NT2/D1 (cell line): ENCODE measurements around the gene C22orf15.

Experiments
- DNase-seq: peaks from one replicate; pipeline ENCODE4 v3.0.0-alpha.2; 2011; ENCODE audit warnings: low read depth, low spot score
- H3K27me3 ChIP-seq: 2 replicates; pipeline ENCODE4 v1.6.0; 2011; ENCODE audit warnings: mild to moderate bottlenecking; ENCODE audit not compliant: insufficient read length, insufficient read depth
- H3K36me3 ChIP-seq: 2 replicates; pipeline ENCODE4 v1.6.1; 2011; ENCODE audit warnings: mild to moderate bottlenecking, low read length, mixed read lengths; ENCODE audit not compliant: insufficient read depth, insufficient read length
- H3K4me1 ChIP-seq: 2 replicates; pipeline ENCODE4 v1.5.1; 2011; ENCODE audit not compliant: insufficient read depth, insufficient read length
- H3K4me3 ChIP-seq: 2 replicates; pipeline ENCODE4 v1.5.1; 2011; ENCODE audit warnings: low read depth; ENCODE audit not compliant: insufficient read length
- H3K9ac ChIP-seq: 2 replicates; pipeline ENCODE4 v1.6.0; 2011; ENCODE audit warnings: low read depth; ENCODE audit not compliant: insufficient read length
- H3K9me3 ChIP-seq: 2 replicates; pipeline ENCODE4 v1.5.1; 2011; ENCODE audit warnings: mild to moderate bottlenecking, low read length; ENCODE audit not compliant: insufficient read depth
- SUZ12 ChIP-seq: IDR thresholded peaks from 2 replicates; pipeline ENCODE4 v1.6.1; 2011; ENCODE audit not compliant: insufficient read length, insufficient read depth; ENCODE audit errors: extremely low read depth
- YY1 ChIP-seq: IDR thresholded peaks from 2 replicates; pipeline ENCODE4 v1.6.1; 2011; ENCODE audit not compliant: insufficient read length, insufficient read depth
- ZNF274 ChIP-seq: IDR thresholded peaks from 2 replicates; pipeline ENCODE4 v1.6.1; 2011; ENCODE audit warnings: mild to moderate bottlenecking, low read depth, low read length

Gene C22orf15

DNA sequence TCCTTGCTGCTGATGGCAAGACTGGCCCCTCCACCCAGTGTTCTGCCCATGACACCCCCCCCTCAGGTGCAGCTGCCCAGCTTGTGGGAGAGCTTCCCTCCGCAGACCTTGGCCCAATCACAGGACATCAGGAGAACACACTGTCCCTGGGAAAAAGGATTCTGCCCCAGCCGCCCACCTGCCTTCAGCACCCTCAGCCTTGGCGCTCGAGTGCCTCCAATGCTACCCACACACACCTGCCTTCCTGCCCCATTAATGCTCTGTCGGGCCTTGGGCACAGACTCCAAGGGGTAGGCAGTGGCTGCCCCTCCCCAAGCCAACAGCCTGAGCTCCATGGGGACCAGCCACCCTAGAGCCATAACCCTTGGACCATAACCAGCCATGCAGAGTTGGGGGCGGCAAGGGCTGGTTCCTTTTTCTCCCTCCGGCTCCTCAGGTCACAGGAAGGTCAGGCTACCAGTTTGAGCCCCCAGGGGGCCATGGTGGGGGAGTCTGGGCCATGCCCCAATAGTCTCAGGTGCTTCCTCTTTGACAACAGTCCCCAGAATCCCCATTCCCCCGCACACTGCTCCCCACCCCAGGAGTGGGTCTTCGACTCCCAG is 10.6 kb upstream of the C22orf15 start:
- H3K9ac ChIP-seq = peak overlapping the region; percentile 24
- no peak overlapping the region for H3K4me3 ChIP-seq
- no peaks in the 10 kb centered on the region for H3K36me3 ChIP-seq
- H3K27me3 ChIP-seq = no peaks in the 10 kb centered on the region
- no peaks in the 10 kb centered on the region for H3K9me3 ChIP-seq
- peaks cover 7% of the 10 kb centered on the region for H3K4me1 ChIP-seq
- no peak for TF ChIP-seq YY1
- no peak for DNase-seq

DNA sequence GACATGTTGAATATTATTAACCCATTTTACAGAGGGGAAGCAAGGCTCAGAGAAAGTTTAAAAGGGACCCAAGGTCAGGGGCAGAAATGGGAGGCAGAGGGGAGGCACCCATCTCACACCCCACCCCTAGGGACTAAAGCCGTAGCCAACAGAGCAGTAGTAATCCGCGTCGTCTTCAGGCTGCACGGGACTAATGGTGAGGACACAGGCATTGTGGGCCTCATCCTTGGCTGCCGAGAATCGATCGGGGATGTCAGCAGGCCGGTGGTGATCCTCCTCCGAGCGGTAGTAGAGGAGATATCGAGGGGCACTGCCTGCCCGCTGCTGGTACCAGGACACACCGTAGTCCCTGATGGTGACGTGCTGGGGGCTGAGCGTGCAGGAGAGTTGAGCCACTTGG is 10.0 kb upstream of the C22orf15 start:
- H3K27me3 ChIP-seq = no peaks in the 10 kb centered on the region
- H3K9me3 ChIP-seq = no peaks in the 10 kb centered on the region
- no peak for DNase-seq
- H3K9ac ChIP-seq = no peak overlapping the region
- peaks cover 7% of the 10 kb centered on the region for H3K4me1 ChIP-seq
- no peaks in the 10 kb centered on the region for H3K36me3 ChIP-seq
- H3K4me3 ChIP-seq = no peak overlapping the region
- no peak for TF ChIP-seq ZNF274

DNA sequence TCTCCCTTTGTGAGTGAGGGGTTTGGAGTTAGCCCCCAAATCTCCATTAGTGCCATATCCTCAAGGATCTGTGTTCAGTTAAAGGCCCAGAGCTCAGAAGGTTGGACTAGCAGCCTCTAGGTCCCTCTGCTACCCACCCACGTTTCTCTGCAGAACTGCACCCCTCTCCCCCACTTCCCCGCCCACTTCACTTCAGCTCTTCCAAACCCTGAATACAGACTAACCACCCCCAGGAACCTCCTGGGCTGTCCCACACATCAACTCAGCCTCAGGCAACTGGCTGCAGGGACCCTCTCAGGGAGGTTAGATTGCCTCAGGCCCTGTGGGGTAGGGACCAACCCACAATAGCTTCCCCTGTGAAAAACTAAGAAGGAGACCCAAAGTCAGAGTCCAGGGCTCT is 9.4 kb upstream of the C22orf15 start:
- no peaks in the 10 kb centered on the region for H3K36me3 ChIP-seq
- H3K4me3 ChIP-seq = no peak overlapping the region
- no peaks in the 10 kb centered on the region for H3K9me3 ChIP-seq
- DNase-seq = no peak
- H3K4me1 ChIP-seq = peaks cover 7% of the 10 kb centered on the region
- no peak overlapping the region for H3K9ac ChIP-seq
- TF ChIP-seq SUZ12 (no peak), YY1 (no peak), ZNF274 (no peak)
- H3K27me3 ChIP-seq = no peaks in the 10 kb centered on the region

DNA sequence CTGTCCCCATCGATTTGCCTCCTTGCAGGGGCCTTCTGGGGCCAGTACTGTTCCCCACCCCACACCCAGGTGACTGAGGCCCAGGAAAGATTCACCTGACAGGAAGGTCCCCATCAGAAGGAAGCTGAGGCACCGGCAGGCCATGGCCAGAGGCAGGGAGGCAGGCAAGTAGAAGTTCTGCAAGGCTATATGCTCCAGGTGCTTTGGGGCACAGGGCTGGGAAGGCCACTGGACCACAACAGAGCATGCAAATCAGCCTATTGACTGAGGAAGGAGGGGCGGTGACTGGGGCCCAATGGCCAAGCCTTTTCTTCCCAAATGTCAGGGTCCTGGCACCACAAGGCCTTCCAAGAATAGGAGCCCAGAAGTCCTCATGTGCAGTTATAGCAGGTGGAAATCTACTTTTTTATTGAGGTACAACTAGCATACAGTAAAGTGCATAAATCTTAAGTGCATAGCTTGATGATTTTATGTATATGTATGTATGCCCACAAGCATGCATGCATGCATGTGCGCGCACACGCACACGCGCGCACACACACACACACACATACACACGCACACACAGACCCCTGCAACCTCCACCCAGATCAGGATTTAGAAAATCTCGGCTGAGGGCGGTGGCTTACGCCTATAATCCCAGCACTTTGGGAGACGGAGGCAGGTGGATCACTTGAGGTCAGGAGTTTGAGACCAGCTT is 8.4 kb upstream of the C22orf15 start, which contains the start of gene VPREB3:
Gene VPREB3 (minus strand): TSS at position 206 of the 700 bp plus-strand sequence. CDS start 62 bp downstream, at position 144.
- no peak for TF ChIP-seq SUZ12
- no peak for TF ChIP-seq ZNF274
- TF ChIP-seq YY1 = no peak
- Histone ChIP-seq H3K36me3 (no peaks in the 10 kb centered on the region), H3K9me3 (no peaks in the 10 kb centered on the region), H3K4me3 (no peak within 1 kb of the TSS), H3K4me1 (peaks cover 7% of the 10 kb centered on the region), H3K27me3 (no peaks in the 10 kb centered on the region), H3K9ac (no peak within 1 kb of the TSS)
- no peak for DNase-seq

DNA sequence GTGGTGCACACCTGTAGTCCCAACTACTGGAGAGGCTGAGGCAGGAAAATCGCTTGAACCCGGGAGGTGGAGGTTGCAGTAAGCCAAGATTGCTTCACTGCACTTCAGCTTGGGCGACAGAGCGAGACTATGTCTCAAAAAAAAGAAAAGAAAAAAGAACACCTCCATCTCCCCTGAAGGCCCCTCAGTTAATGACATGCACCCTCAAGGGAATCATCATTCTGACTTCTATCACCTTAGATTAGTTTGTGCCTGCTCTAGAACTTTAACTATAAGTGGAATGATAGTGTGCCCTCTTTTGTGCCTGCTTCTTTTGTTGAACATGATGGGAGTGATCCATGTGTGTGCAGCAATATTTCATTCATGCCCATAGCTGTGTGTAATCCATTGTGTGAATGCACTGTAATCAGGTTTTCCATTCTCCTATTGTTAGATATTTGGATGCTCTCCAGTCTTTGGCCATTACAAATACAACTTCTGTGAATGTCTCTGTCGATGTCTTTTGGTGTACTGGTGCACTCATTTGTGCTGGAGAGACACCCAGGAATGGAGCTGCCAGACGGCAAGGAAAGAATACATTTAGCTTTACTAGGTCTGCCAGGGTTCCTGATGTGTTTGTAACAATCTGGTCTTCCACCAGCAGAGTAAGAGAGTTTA is 7.7 kb upstream of the C22orf15 start:
- no peak overlapping the region for H3K9ac ChIP-seq
- H3K36me3 ChIP-seq = no peaks in the 10 kb centered on the region
- H3K4me3 ChIP-seq = no peak overlapping the region
- no peak for TF ChIP-seq ZNF274
- no peak for TF ChIP-seq YY1
- TF ChIP-seq SUZ12 = no peak
- no peak for DNase-seq
- peaks cover 7% of the 10 kb centered on the region for H3K4me1 ChIP-seq
- H3K27me3 ChIP-seq = no peaks in the 10 kb centered on the region
- H3K9me3 ChIP-seq = no peaks in the 10 kb centered on the region

DNA sequence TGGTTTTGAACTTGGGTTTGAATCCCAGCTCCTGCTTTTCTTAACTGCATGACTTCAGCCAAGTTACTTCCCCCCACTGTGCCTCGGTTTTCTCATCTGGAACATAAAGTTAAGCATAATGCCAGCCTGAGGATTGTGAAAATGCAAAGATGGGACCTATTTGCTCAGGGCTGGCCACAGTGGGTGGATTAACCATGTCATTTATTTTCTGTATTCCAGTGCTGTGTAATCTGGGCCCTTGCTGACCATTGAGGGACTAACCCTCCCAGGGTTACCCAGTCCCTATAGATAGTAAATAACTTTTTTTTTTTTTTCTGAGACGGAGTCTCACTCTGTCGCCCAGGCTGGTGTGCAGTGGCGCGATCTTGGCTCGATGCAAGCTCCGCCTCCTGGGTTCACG is 7.1 kb upstream of the C22orf15 start:
- H3K4me1 ChIP-seq = peaks cover 7% of the 10 kb centered on the region
- H3K4me3 ChIP-seq = no peak overlapping the region
- no peaks in the 10 kb centered on the region for H3K36me3 ChIP-seq
- TF ChIP-seq SUZ12 (no peak), YY1 (no peak), ZNF274 (no peak)
- H3K27me3 ChIP-seq = no peaks in the 10 kb centered on the region
- no peak for DNase-seq
- no peak overlapping the region for H3K9ac ChIP-seq
- H3K9me3 ChIP-seq = no peaks in the 10 kb centered on the region

GRCh38 chr22:23756891-23757290 is 5.9 kb upstream of the C22orf15 start:
- no peak overlapping the region for H3K4me3 ChIP-seq
- H3K9me3 ChIP-seq = no peaks in the 10 kb centered on the region
- peaks cover 7% of the 10 kb centered on the region for H3K4me1 ChIP-seq
- H3K9ac ChIP-seq = no peak overlapping the region
- no peak for DNase-seq
- TF ChIP-seq SUZ12 (no peak), YY1 (no peak), ZNF274 (no peak)
- no peaks in the 10 kb centered on the region for H3K36me3 ChIP-seq
- H3K27me3 ChIP-seq = no peaks in the 10 kb centered on the region

GRCh38 chr22:23759566-23759965 is 3.2 kb upstream of the C22orf15 start:
- Histone ChIP-seq H3K27me3 (no peaks in the 10 kb centered on the region), H3K9ac (no peak overlapping the region), H3K4me3 (no peak overlapping the region), H3K36me3 (peaks cover 8% of the 10 kb centered on the region), H3K9me3 (no peaks in the 10 kb centered on the region), H3K4me1 (peaks cover 7% of the 10 kb centered on the region)
- no peak for DNase-seq
- TF ChIP-seq YY1 = no peak
